Activated CD4-positive, alpha-beta T cell treated with anti-CD3 and anti-CD28 coated beads, Interleukin-2, amount 10 ng/mL, durations not matched to agents 24 days and 14 days (primary cell): ENCODE data around the gene TEF. TPM values are rescaled to one million over a fixed set of nuclear protein-coding genes. Genes with fewer than 3 reads are reported as not detected.

Experiments
- DNase-seq: peaks from one replicate; pipeline ENCODE4 v3.0.0; 2022
- H3K27ac Mint-ChIP-seq: one replicate; pipeline ENCODE4 v1.8.0; 2022; ENCODE audit warnings: mild to moderate bottlenecking, mixed read lengths
- H3K27me3 Mint-ChIP-seq: one replicate; pipeline ENCODE4 v1.8.0; 2022; ENCODE audit warnings: mixed read lengths
- H3K36me3 Mint-ChIP-seq: one replicate; pipeline ENCODE4 v1.8.0; 2022; ENCODE audit warnings: low read depth, mild to moderate bottlenecking, mixed read lengths
- H3K4me1 Mint-ChIP-seq: one replicate; pipeline ENCODE4 v1.8.0; 2021; ENCODE audit warnings: mixed read lengths
- H3K4me3 Mint-ChIP-seq: one replicate; pipeline ENCODE4 v1.8.0; 2022; ENCODE audit warnings: mild to moderate bottlenecking, moderate library complexity, mixed read lengths
- H3K9me3 Mint-ChIP-seq: one replicate; pipeline ENCODE4 v1.8.0; 2021; ENCODE audit warnings: mixed read lengths
- intact Hi-C: fragments of 100-400 bp; cut with micrococcal nuclease; formaldehyde crosslinking; loops from one replicate; pipeline ENCODE4 v1.15.1; 2023
- total RNA-seq: library from RNA; stranded (reverse); gene quantifications from 2 replicates; pipeline ENCODE4 v1.2.3, GENCODE V29; 2022

Gene TEF
- total RNA-seq, 1 donor from 2014 or later, result 2.1 TPM

- Mint-ChIP-seq H3K4me1 (no peaks in the 10 kb centered on the region), H3K36me3 (peaks cover 9% of the 10 kb centered on the region), H3K27ac (no peak overlapping the region), H3K4me3 (no peak overlapping the region), H3K27me3 (peaks cover 4% of the 10 kb centered on the region), H3K9me3 (no peaks in the 10 kb centered on the region)
- intact Hi-C loops, result no loop called here
- no peak for DNase-seq
These were observed 19.9 kb upstream of the TEF start for GRCh38 chr22:41361716-41362310.

GRCh38 chr22:41362615-41363014 is 19.1 kb upstream of the TEF start:
- Mint-ChIP-seq H3K27me3 (peaks cover 4% of the 10 kb centered on the region), H3K9me3 (no peaks in the 10 kb centered on the region), H3K4me1 (no peaks in the 10 kb centered on the region), H3K36me3 (peaks cover 6% of the 10 kb centered on the region), H3K27ac (no peak overlapping the region), H3K4me3 (no peak overlapping the region)
- DNase-seq, result no peak
- intact Hi-C loops, result no loop called here

GRCh38 chr22:41364233-41364632 is 17.5 kb upstream of the TEF start:
- H3K4me3 Mint-ChIP-seq, result no peak overlapping the region
- H3K9me3 Mint-ChIP-seq, result no peaks in the 10 kb centered on the region
- DNase-seq, result no peak

GRCh38 chr22:41364955-41365354 is 16.8 kb upstream of the TEF start:
- H3K4me1 Mint-ChIP-seq, result no peaks in the 10 kb centered on the region
- H3K36me3 Mint-ChIP-seq, result peaks cover 3% of the 10 kb centered on the region
- intact Hi-C loops, result no loop called here
- DNase-seq, result no peak
- no peaks in the 10 kb centered on the region for H3K9me3 Mint-ChIP-seq
- peaks cover 7% of the 10 kb centered on the region for H3K27me3 Mint-ChIP-seq
- H3K27ac Mint-ChIP-seq, result no peak overlapping the region
- no peak overlapping the region for H3K4me3 Mint-ChIP-seq

More at GRCh38 chr22:41364233-41364632, 17.5 kb upstream of the TEF start:
- H3K36me3 Mint-ChIP-seq, result peaks cover 5% of the 10 kb centered on the region
- no peaks in the 10 kb centered on the region for H3K4me1 Mint-ChIP-seq
- H3K27ac Mint-ChIP-seq, result no peak overlapping the region
- H3K27me3 Mint-ChIP-seq, result peaks cover 7% of the 10 kb centered on the region
- intact Hi-C loops, result no loop called here

- Mint-ChIP-seq H3K9me3 (no peaks in the 10 kb centered on the region), H3K4me1 (no peaks in the 10 kb centered on the region), H3K27ac (no peak overlapping the region), H3K36me3 (peaks cover 3% of the 10 kb centered on the region), H3K27me3 (peaks cover 7% of the 10 kb centered on the region), H3K4me3 (no peak overlapping the region)
- intact Hi-C loops, result no loop called here
- DNase-seq, result no peak
These were observed 16.3 kb upstream of the TEF start for GRCh38 chr22:41365425-41365824.

- Mint-ChIP-seq H3K4me3 (no peak overlapping the region), H3K4me1 (no peaks in the 10 kb centered on the region), H3K9me3 (no peaks in the 10 kb centered on the region), H3K27ac (no peak overlapping the region), H3K27me3 (peaks cover 7% of the 10 kb centered on the region), H3K36me3 (peaks cover 1% of the 10 kb centered on the region)
- intact Hi-C loops, result no loop called here
- no peak for DNase-seq
These were observed 15.3 kb upstream of the TEF start for GRCh38 chr22:41366323-41367029.

- Mint-ChIP-seq H3K27ac (no peak overlapping the region), H3K9me3 (no peaks in the 10 kb centered on the region), H3K36me3 (no peaks in the 10 kb centered on the region), H3K4me1 (no peaks in the 10 kb centered on the region), H3K4me3 (no peak overlapping the region), H3K27me3 (peaks cover 7% of the 10 kb centered on the region)
- intact Hi-C loops, result no loop called here
- no peak for DNase-seq
These were observed 14.6 kb upstream of the TEF start for GRCh38 chr22:41367039-41367679.

DNA sequence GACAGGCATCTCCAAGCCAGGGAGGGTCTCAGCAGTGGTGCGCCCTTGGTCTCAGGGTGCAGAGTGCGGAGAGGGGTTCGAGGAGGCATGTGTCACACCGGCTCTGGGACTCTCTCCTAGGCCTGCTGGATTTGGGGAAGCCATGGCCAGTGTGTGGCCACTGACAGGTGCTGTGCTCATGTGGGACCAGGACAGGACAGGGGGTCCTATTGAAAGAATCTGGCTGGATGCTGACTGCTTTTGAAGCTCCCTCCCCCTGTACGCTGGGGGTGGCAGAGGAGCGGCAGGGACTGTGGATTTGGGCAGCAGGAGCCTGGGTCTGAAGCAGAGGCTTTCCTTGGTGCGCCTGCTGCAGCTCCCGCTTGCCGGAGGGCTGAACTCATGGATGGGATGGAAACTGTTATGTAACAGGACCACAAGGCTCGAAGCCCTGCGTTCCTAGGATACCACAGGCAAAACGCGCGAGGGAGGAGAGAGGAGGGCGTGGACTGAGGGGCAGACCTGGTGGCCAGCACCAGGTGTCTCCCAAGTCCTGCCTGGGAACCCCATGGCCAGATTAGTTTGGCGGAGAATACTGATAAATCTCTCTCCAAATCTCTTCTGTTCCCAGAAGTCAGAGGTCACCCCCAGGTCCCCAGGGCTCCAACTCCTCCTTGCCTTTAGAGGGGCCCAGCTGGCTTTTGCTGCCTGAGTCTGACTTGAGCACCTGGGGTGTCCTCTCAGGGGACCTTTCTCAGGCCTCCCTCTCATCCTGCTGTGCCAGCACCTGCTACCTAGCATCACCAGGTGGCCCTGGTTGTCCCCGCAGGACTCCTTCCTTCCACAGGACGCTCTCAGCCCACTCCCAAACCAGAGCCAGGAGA is 13.8 kb upstream of the TEF start:
- no peak overlapping the region for H3K27ac Mint-ChIP-seq
- H3K4me3 Mint-ChIP-seq, result no peak overlapping the region
- no peaks in the 10 kb centered on the region for H3K4me1 Mint-ChIP-seq
- H3K36me3 Mint-ChIP-seq, result no peaks in the 10 kb centered on the region
- H3K27me3 Mint-ChIP-seq, result peaks cover 7% of the 10 kb centered on the region
- H3K9me3 Mint-ChIP-seq, result no peaks in the 10 kb centered on the region
- no peak for DNase-seq
- intact Hi-C loops, result no loop called here

DNA sequence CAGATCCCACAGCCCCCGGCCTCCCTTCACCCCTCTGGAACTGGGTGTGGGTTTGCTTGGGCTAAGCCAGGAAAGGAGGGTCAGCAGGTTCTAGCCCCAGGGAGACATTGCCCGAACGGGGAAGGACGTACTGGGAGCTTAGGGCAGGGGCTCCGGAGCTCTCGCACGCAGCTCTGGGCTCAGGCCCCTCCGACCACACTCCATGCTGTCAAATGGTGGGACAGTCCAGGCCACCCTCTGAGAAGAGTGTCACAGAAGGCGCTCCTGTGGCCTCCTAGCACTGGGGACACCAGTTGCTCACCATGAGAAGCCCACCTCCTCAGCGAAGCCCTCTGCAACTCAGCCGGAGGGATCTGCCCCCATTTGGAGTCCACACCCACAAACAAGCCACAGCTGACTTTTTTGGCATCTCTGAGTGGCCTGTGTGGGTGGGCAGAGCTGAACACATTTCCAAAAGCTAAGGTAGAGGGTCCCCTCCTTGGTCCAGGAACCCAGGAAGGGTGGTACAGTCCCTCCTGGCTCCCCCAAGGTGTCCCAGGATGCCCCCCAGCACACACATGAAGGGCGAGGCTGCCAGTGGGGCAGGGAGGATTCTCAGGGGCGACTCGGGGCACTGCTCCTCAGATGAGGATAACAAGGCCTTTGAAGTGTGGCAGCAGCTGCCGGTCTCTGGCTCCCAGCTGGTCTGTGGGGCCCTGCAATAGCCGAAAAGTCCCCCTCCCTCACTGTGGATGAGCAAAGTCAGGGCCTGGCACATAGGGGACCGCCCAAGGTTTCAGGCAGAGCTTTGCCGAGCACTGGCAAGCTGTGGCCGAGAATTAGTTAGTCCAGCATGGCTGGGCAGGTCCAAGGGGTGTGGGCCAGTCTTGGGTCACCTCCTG is 13.0 kb upstream of the TEF start:
- H3K27me3 Mint-ChIP-seq, result peaks cover 7% of the 10 kb centered on the region
- intact Hi-C loops, result no loop called here
- no peaks in the 10 kb centered on the region for H3K9me3 Mint-ChIP-seq
- no peak for DNase-seq
- no peak overlapping the region for H3K4me3 Mint-ChIP-seq
- H3K36me3 Mint-ChIP-seq, result no peaks in the 10 kb centered on the region
- no peak overlapping the region for H3K27ac Mint-ChIP-seq
- no peaks in the 10 kb centered on the region for H3K4me1 Mint-ChIP-seq

GRCh38 chr22:41369424-41369745 is 12.4 kb upstream of the TEF start:
- intact Hi-C loops, result no loop called here
- Mint-ChIP-seq H3K27ac (no peak overlapping the region), H3K9me3 (no peaks in the 10 kb centered on the region)

GRCh38 chr22:41369837-41370236 is 11.9 kb upstream of the TEF start:
- H3K4me1 Mint-ChIP-seq, result no peaks in the 10 kb centered on the region
- H3K4me3 Mint-ChIP-seq, result no peak overlapping the region
- peaks cover 7% of the 10 kb centered on the region for H3K27me3 Mint-ChIP-seq
- DNase-seq, result no peak
- intact Hi-C loops, result no loop called here
- no peaks in the 10 kb centered on the region for H3K9me3 Mint-ChIP-seq
- no peaks in the 10 kb centered on the region for H3K36me3 Mint-ChIP-seq
- no peak overlapping the region for H3K27ac Mint-ChIP-seq

More at GRCh38 chr22:41369424-41369745, 12.4 kb upstream of the TEF start:
- Mint-ChIP-seq H3K4me1 (no peaks in the 10 kb centered on the region), H3K4me3 (no peak overlapping the region), H3K27me3 (peaks cover 7% of the 10 kb centered on the region), H3K36me3 (no peaks in the 10 kb centered on the region)
- DNase-seq, result no peak

GRCh38 chr22:41377846-41378245 is 3.9 kb upstream of the TEF start:
- intact Hi-C loops, result no loop called here
- no peak for DNase-seq
- Mint-ChIP-seq H3K27ac (no peak overlapping the region), H3K4me1 (peaks cover 9% of the 10 kb centered on the region), H3K36me3 (no peaks in the 10 kb centered on the region), H3K27me3 (peaks cover 3% of the 10 kb centered on the region), H3K4me3 (no peak overlapping the region), H3K9me3 (no peaks in the 10 kb centered on the region)

GRCh38 chr22:41380993-41381328 is 781 bp upstream of the TEF start:
- peak overlapping the region; percentile 95 for H3K4me3 Mint-ChIP-seq
- H3K27ac Mint-ChIP-seq, result peak overlapping the region; percentile 95
- DNase-seq, result no peak
- peaks cover 12% of the 10 kb centered on the region for H3K4me1 Mint-ChIP-seq
- H3K36me3 Mint-ChIP-seq, result no peaks in the 10 kb centered on the region
- no peaks in the 10 kb centered on the region for H3K9me3 Mint-ChIP-seq
- intact Hi-C loops, result loop anchor here (1.0 kb wide), 3 partner anchors 67 to 95 kb away; partner anchors contain the start of genes ACO2 and RANGAP1
- peaks cover 3% of the 10 kb centered on the region for H3K27me3 Mint-ChIP-seq
